SKM-1 treated with dmso at 0.1 percent for 144 hours (cell line): Measurements from ENCODE around the gene DHRS7.
"Not testable (repeated sequence)": the region's sequence is repeated elsewhere in the genome, so short reads cannot be mapped to it uniquely, and the experiment has no call there.

Source experiments
- DNase-seq: peaks from one replicate; lab custom pipeline; 2025; ENCODE audit not compliant: unreplicated experiment; lab: John Stamatoyannopoulos, UW

The DHRS7 gene

GRCh38 chr14:60134702-60135101, 30.5 kb downstream of the DHRS7 start:
- DNase-seq = no peak

GRCh38 chr14:60133487-60133886, 31.7 kb downstream of the DHRS7 start:
- no peak for DNase-seq

GRCh38 chr14:60125918-60126317, 39.3 kb downstream of the DHRS7 start:
- no peak for DNase-seq

GRCh38 chr14:60116181-60116580, 49.0 kb downstream of the DHRS7 start:
- no peak for DNase-seq

GRCh38 chr14:60114881-60115280, 50.3 kb downstream of the DHRS7 start:
- no peak for DNase-seq

- DNase-seq = no peak
Measured at GRCh38 chr14:60111732-60112131, 53.5 kb downstream of the DHRS7 start.

- DNase-seq = no peak
Measured at GRCh38 chr14:60107477-60107876, 57.7 kb downstream of the DHRS7 start.

GRCh38 chr14:60106339-60106738, 58.9 kb downstream of the DHRS7 start:
- no peak for DNase-seq

GRCh38 chr14:60102389-60102788, 62.8 kb downstream of the DHRS7 start:
- DNase-seq = no peak

GRCh38 chr14:60101786-60102185, 63.4 kb downstream of the DHRS7 start:
- no peak for DNase-seq

GRCh38 chr14:60099855-60100254, 65.3 kb downstream of the DHRS7 start:
- not testable (repeated sequence) for DNase-seq

- DNase-seq = no peak
Measured at GRCh38 chr14:60097974-60098373, 67.2 kb downstream of the DHRS7 start.

GRCh38 chr14:60095781-60096450, 69.3 kb downstream of the DHRS7 start:
- DNase-seq = no peak

GRCh38 chr14:60095231-60095630, 70.0 kb downstream of the DHRS7 start:
- no peak for DNase-seq

- DNase-seq = no peak
Measured at GRCh38 chr14:60094306-60094897, 70.8 kb downstream of the DHRS7 start.
